Ovary (tissue), 9 donors: ENCODE data around the gene AKT3. TPM values are rescaled to one million over a fixed set of nuclear protein-coding genes. Genes with fewer than 3 reads are reported as not detected.
A peak's percentile ranks its signal among the peaks of the same experiment; 100 is the strongest.

Experiments
- DNase-seq, 5 donors: peaks; one replicate each; pipeline ENCODE4 v3.0.0-alpha.2; 2019 to 2020
- H3K27ac ChIP-seq, 2 donors: fragments of 200-600 bp; one replicate each; pipeline versions ENCODE4 v1.5.1 to v1.8.0; 2019 to 2022
- H3K27me3 ChIP-seq: fragments of 200-600 bp; one replicate; pipeline ENCODE4 v1.8.0; 2022
- H3K36me3 ChIP-seq: fragments of 200-600 bp; sonication (generic); one replicate; pipeline ENCODE4 v1.5.1; 2019
- H3K4me1 ChIP-seq: one replicate; pipeline ENCODE4 v1.8.1; 2013; ENCODE audit warnings: mild to moderate bottlenecking, moderate library complexity; ENCODE audit not compliant: insufficient read depth
- H3K4me3 ChIP-seq: fragments of 200-600 bp; sonication (generic); one replicate; pipeline ENCODE4 v1.5.1; 2017
- H3K9me3 ChIP-seq, 2 donors: fragments of 200-600 bp in 1 of 2; sonication (generic) in 1 of 2; one replicate each; pipeline versions ENCODE4 v1.5.1 to v1.8.1; 2013 to 2019; ENCODE audit warnings: mild to moderate bottlenecking in 1 of 2, moderate library complexity in 1 of 2
- CTCF ChIP-seq, 3 donors: fragments of 450-650 bp in 2 of 3; fragments of 200-600 bp in 1 of 3; IDR thresholded peaks; one replicate each; pipeline versions ENCODE4 v1.5.1 to v1.8.0; 2016 to 2022; ENCODE audit warnings: antibody characterized with exemption in 3 of 3, mild to moderate bottlenecking in 1 of 3
- EP300 ChIP-seq: sonication (generic); formaldehyde crosslinking; IDR thresholded peaks from one replicate; pipeline ENCODE4 v1.6.1; 2017; ENCODE audit warnings: antibody characterized with exemption
- POLR2A ChIP-seq: fragments of 450-650 bp; IDR thresholded peaks from one replicate; pipeline ENCODE4 v1.6.1; 2017; ENCODE audit warnings: antibody characterized with exemption, mild to moderate bottlenecking, moderate library complexity
- WGBS, 3 donors: extraction: QIAGEN DNeasy Blood & Tissue Kit in 1 of 3; methylation state at CpG; one replicate each; pipeline versions ENCODE4 v1.1.5 to v1.1.7; 2013 to 2017; 5-methylcytosine and 5-hydroxymethylcytosine counted together
- intact Hi-C, 4 donors: fragments of 100-400 bp; cut with DNase I; formaldehyde crosslinking; loops; one replicate each; pipeline versions ENCODE4 v1.11.0 to v1.15.1; 2022 to 2023
- polyA plus RNA-seq, 2 donors: library from polyadenylated mRNA; stranded (reverse); fragments of 200-250 nt in 1 of 2; fragments of 350-450 nt in 1 of 2; fragmentation: Illumina TruSeq in 1 of 2; extraction: RNeasy Lipid Tissue Mini Kit (QIAGEN cat#74804) in 1 of 2; gene quantifications; one replicate each; pipeline ENCODE4 v1.2.3, GENCODE V29; 2013 to 2014
- total RNA-seq, 7 donors: library from RNA; depleted of rRNA in 2 of 7; stranded (reverse); fragments of >200 nt in 2 of 7; fragmentation: NEBNext Ultra II Directional in 3 of 7; extraction: Animal tissue kit (Norgen Biotek cat#: 25700) in 3 of 7; gene quantifications; one replicate each; pipeline versions ENCODE4 v1.1.0 to v1.2.4, GENCODE V29; 2016 to 2023
- donor health status: DM: no; HTN: no; CAD: no; lungs with moderate emphysema.
- donor health status: DM: no; HTN: no; CAD: no.
- donor health status: Bipolar disorder and iron deficiency.
- donor health status: DM: yes; HTN: yes; CAD: no.
- donor health status: DM: no; HTN: no; CAD: no.
- donor health status: DM: yes; HTN: yes; CAD: no.

AKT3 gene
- total and polyA plus RNA-seq, 9 donors, result 27.2 to 202 (median 111) TPM

GRCh38 chr1:243483952-243484351 lies 366.1 kb downstream of the AKT3 start:
- H3K36me3 ChIP-seq, result no peaks in the 10 kb centered on the region
- H3K9me3 ChIP-seq, result no peaks in the 10 kb centered on the region
- H3K27me3 ChIP-seq, result no peaks in the 10 kb centered on the region
- H3K27ac ChIP-seq, result no peak overlapping the region
- no peak overlapping the region for H3K4me3 ChIP-seq
- DNase-seq, result no peak
- no peak for TF ChIP-seq EP300
- TF ChIP-seq CTCF (IDR thresholded peaks at IDR 0.05), result no peak
- no peak for TF ChIP-seq POLR2A
- intact Hi-C loops, result loop anchor here in 1 of 4 donors (10.0 kb wide), 1 partner anchor 781 kb away; no protein-coding TSS in a partner anchor
- H3K4me1 ChIP-seq, result peaks cover 7% of the 10 kb centered on the region
- WGBS, 3 donors, result 93 to 97% (median 96%) methylated on average over 16 of the region's 16 CpGs

GRCh38 chr1:243483071-243483771 lies 366.8 kb downstream of the AKT3 start:
- Histone ChIP-seq H3K27ac (peak overlapping the region in 1 of 2 donors; percentile 5), H3K4me1 (peaks cover 7% of the 10 kb centered on the region), H3K4me3 (peak overlapping the region; percentile 15), H3K27me3 (no peaks in the 10 kb centered on the region), H3K9me3 (no peaks in the 10 kb centered on the region), H3K36me3 (no peaks in the 10 kb centered on the region)
- intact Hi-C loops, result loop anchor here in 1 of 4 donors (10.0 kb wide), 1 partner anchor 782 kb away; no protein-coding TSS in a partner anchor
- 6 to 20% (median 17%) methylated on average over 25 to 60 of the region's 60 CpGs for WGBS, 3 donors
- TF ChIP-seq EP300, result no peak
- no peak for TF ChIP-seq POLR2A
- no peak for TF ChIP-seq CTCF (IDR thresholded peaks at IDR 0.05)
- peak in 1 of 5 donors; percentile 38 for DNase-seq

GRCh38 chr1:243482141-243483022 lies 367.7 kb downstream of the AKT3 start:
- Histone ChIP-seq H3K4me3 (peak overlapping the region; percentile 15), H3K36me3 (no peaks in the 10 kb centered on the region), H3K27me3 (no peaks in the 10 kb centered on the region), H3K27ac (peak overlapping the region in 1 of 2 donors; percentile 5), H3K9me3 (no peaks in the 10 kb centered on the region), H3K4me1 (peaks cover 7% of the 10 kb centered on the region)
- WGBS, 3 donors, result 22 to 27% (median 24%) methylated on average over 24 to 25 of the region's 25 CpGs
- DNase-seq, result peak in 1 of 5 donors; percentile 60
- TF ChIP-seq EP300, result no peak
- no peak for TF ChIP-seq CTCF (IDR thresholded peaks at IDR 0.05)
- TF ChIP-seq POLR2A, result no peak
- intact Hi-C loops, result loop anchor here in 1 of 4 donors (10.0 kb wide), 1 partner anchor 782 kb away; no protein-coding TSS in a partner anchor

- DNase-seq, result no peak
- 96 to 99% (median 98%) methylated on average over 5 of the region's 5 CpGs for WGBS, 3 donors
- no peaks in the 10 kb centered on the region for H3K36me3 ChIP-seq
- intact Hi-C loops, result loop anchor here in 1 of 4 donors (10.0 kb wide), 1 partner anchor 784 kb away; no protein-coding TSS in a partner anchor
- H3K4me3 ChIP-seq, result no peak overlapping the region
- no peaks in the 10 kb centered on the region for H3K9me3 ChIP-seq
- TF ChIP-seq CTCF (IDR thresholded peaks at IDR 0.05), result no peak
- no peak for TF ChIP-seq POLR2A
- TF ChIP-seq EP300, result no peak
- no peaks in the 10 kb centered on the region for H3K27me3 ChIP-seq
- peaks cover 7% of the 10 kb centered on the region for H3K4me1 ChIP-seq
- H3K27ac ChIP-seq, result no peak overlapping the region
Observed at GRCh38 chr1:243481101-243481500, 368.9 kb downstream of the AKT3 start.
